ENCODE measurements around the gene AKT3. TPM values are rescaled to one million over a fixed set of nuclear protein-coding genes. Genes with fewer than 3 reads are reported as not detected.

Gene AKT3
- total and polyA plus RNA-seq, 2 of the 8 experiments (the other 6 are each of a cell fraction or from before 2014, with no cell fraction given): 6.0 to 36.4 TPM

DNA sequence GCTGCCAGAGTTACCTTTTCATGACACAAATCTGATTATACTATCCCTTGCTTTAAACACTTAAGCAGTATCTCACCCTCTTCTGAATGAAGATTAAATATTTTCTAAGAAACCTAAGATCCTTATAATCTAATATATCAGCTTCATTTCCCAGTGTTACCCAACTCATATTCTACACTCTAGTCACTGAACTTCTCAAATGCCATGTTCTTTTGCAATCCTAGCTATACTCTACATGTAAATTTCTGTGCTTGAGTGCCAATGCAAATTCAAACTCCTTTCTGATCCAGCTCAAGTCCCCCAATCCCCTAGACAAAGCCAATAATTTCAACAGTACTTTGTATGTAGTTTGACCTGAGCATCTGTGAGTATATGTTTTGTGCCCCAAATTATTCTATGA, 300.3 kb downstream of the AKT3 start (continued):
- TF ChIP-seq CTBP2 (IDR thresholded peaks at IDR 0.05; ENCODE audit: borderline replicate concordance, insufficient read depth, insufficient read length, low read length) (no peak), BCL11A (IDR thresholded peaks at IDR 0.05; ENCODE audit: low read depth in 2 of 2, low read length in 2 of 2) (no peak), KDM5A (IDR thresholded peaks at IDR 0.05; ENCODE audit: low read length) (no peak), CHD2 (IDR thresholded peaks at IDR 0.05; ENCODE audit: low read length) (no peak), RNF2 (IDR thresholded peaks at IDR 0.05; ENCODE audit: borderline replicate concordance, low read depth, low read length, missing control alignments, poor library complexity, severe bottlenecking) (no peak)
- TF ChIP-seq, protein P1, sequence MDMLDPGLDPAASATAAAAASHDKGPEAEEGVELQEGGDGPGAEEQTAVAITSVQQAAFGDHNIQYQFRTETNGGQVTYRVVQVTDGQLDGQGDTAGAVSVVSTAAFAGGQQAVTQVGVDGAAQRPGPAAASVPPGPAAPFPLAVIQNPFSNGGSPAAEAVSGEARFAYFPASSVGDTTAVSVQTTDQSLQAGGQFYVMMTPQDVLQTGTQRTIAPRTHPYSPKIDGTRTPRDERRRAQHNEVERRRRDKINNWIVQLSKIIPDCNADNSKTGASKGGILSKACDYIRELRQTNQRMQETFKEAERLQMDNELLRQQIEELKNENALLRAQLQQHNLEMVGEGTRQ (IDR thresholded peaks at IDR 0.05; ENCODE audit: low read length): no peak

All from H1 (cell line).